ENCODE measurements around the gene PARP6.
A peak's percentile ranks its signal among the peaks of the same experiment; 100 is the strongest.

Gene PARP6

GRCh38 chr15:72272213-72272996, at the start of gene PARP6:
Gene PARP6 (minus strand): TSS chr15:72272554. CDS start chr15:72267477, 5,077 bp downstream.
- DNase-seq, result peak; percentile 89

- peak; percentile 69 for DNase-seq
These were observed 47.8 kb upstream of the PARP6 start, which contains the start of gene CELF6 for GRCh38 chr15:72319985-72320671. Gene CELF6 (minus strand): TSS chr15:72320157. CDS start chr15:72319874, 283 bp downstream.

- no peak for DNase-seq
These were observed 47.1 kb upstream of the PARP6 start for GRCh38 chr15:72319360-72319984.

GRCh38 chr15:72318408-72318942, 46.1 kb upstream of the PARP6 start:
- no peak for DNase-seq

- DNase-seq, result peak; percentile 0
These were observed 43.5 kb upstream of the PARP6 start for GRCh38 chr15:72315706-72316370.

- no peak for DNase-seq
These were observed 41.5 kb upstream of the PARP6 start for GRCh38 chr15:72313881-72314280.

GRCh38 chr15:72313448-72313840, 41.1 kb upstream of the PARP6 start:
- DNase-seq, result no peak

GRCh38 chr15:72312605-72313447, 40.5 kb upstream of the PARP6 start:
- DNase-seq, result peak; percentile 1

GRCh38 chr15:72307026-72307425, 34.7 kb upstream of the PARP6 start:
- no peak for DNase-seq

GRCh38 chr15:72306211-72306785, 33.9 kb upstream of the PARP6 start:
- no peak for DNase-seq

- DNase-seq, result no peak
These were observed 32.2 kb upstream of the PARP6 start for GRCh38 chr15:72304596-72304995.

- DNase-seq, result no peak
These were observed 30.6 kb upstream of the PARP6 start for GRCh38 chr15:72302955-72303354.

- DNase-seq, result no peak
These were observed 17.4 kb upstream of the PARP6 start for GRCh38 chr15:72289597-72290325.

- DNase-seq, result no peak
These were observed 16.6 kb upstream of the PARP6 start for GRCh38 chr15:72288796-72289596.

- DNase-seq, result peak; percentile 14
These were observed 13.7 kb upstream of the PARP6 start for GRCh38 chr15:72285927-72286516.

- no peak for DNase-seq
These were observed 13.0 kb upstream of the PARP6 start for GRCh38 chr15:72285402-72285801.

- no peak for DNase-seq
These were observed 12.4 kb upstream of the PARP6 start for GRCh38 chr15:72284781-72285180.

GRCh38 chr15:72281713-72282112, 9.4 kb upstream of the PARP6 start:
- DNase-seq, result no peak

- DNase-seq, result no peak
These were observed 8.4 kb upstream of the PARP6 start for GRCh38 chr15:72280751-72281150.

GRCh38 chr15:72278737-72279136, 6.4 kb upstream of the PARP6 start:
- DNase-seq, result no peak

All from DMS153 (cell line).